GM19438 (cell line): ENCODE measurements around the gene RUFY1.
"Not testable (repeated sequence)": the region's sequence is repeated elsewhere in the genome, so short reads cannot be mapped to it uniquely, and the experiment has no call there.

Experiments used
- ATAC-seq: cut with Tn5 transposase; IDR thresholded peaks from one replicate; pipeline ENCODE4 v1.9.1; 2021; ENCODE audit warnings: low read depth; ENCODE audit not compliant: unreplicated experiment

Gene RUFY1

DNA sequence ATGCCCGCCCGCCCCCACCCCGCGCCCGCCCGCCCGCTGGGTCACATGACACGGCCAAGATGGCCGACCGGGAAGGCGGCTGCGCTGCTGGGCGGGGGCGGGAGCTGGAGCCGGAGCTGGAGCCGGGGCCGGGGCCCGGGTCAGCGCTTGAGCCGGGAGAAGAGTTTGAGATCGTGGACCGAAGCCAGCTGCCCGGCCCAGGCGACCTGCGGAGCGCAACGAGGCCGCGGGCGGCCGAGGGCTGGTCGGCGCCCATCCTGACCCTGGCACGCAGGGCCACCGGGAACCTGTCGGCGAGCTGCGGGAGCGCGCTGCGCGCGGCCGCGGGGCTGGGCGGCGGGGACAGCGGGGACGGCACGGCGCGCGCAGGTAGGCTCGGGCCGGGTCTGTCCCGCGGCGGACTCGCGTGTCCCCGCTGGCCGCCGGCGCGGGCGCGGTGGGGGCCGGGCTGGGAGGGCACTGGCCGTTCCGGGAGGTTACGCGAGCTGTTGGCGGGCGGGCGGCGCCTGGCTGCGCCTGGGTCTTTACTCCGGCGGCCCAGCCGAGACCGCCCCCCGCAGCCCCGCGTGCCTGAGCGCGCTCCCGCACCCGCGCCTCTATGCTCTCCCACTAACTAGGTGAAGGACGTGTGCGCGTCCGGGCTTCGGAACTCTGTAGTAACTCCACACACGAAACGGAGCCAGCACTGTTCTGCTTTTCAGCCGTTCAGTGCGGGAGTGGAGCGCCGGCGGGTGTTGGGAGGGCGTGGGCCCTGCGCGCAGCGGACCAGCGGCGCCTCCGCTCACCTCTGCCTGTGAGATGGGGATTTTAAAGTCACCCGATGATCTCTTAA lies at the start of gene RUFY1:
Gene RUFY1 (plus strand): TSS at position 44 of the 832 bp plus-strand sequence. CDS start 16 bp downstream, at position 60.
- ATAC-seq, result peak; percentile 80

DNA sequence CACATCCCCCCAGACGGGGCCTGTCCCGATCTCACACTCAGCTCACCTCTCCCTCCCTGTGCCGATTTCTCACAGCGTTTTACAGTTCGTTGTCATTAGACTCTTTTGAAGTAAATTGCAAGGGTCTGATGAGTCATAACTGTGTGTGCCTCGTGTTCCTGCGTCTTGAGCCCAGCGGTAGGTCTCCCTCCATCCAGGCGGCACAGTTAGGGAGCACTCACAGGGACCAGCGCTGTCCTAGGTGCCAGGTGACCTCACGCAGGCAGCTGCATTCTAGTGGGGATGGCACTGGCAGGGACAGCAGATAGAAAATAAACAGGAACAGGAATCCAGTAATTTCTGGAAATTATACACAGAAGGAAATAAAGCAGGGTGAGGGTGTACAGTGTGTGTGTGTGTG lies 48.4 kb upstream of the RUFY1 start:
- not testable (repeated sequence) for ATAC-seq

DNA sequence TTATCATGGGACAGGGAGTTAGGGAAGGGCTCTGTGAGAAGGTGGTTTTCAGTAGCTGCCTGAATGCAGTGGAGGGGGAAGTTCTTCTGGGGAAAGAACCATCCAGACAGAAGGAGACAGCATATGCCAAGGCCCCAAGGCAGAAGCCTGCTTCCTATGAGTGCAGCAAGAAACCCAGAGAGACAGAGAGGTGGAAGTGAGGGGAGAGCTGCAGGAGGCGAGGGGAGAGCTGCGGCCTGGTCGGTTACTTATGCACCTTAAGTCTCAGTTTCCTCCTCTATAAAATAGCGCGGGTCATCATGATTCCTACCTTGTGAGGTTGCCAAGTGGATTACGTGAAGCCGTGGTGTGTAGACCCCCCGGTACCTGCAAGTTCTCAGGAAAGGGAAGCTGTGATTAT lies 47.9 kb upstream of the RUFY1 start:
- ATAC-seq, result not testable (repeated sequence)

DNA sequence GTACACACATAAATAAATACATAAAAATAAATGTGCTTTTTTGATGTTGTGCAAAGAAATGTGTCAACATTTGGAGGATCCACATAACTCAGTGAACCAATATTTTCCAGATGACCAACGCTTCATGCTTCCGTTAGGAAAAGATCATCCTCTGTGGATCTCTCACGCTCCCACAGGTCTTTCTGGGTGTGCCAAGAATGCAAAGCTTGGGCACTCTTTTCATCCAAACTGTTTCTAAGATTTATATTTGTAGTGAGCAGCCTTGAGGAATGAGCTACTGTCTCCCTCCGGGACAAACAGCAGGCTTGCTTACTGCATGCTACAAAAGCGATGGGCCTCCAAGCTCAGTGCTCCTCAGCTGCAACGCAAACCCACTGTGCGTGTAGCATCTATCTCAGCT lies 46.2 kb upstream of the RUFY1 start:
- ATAC-seq, result no peak

GRCh38 chr5:179504600-179505396 lies 45.6 kb upstream of the RUFY1 start:
- ATAC-seq, result no peak

GRCh38 chr5:179505636-179506261 lies 44.6 kb upstream of the RUFY1 start:
- no peak for ATAC-seq

DNA sequence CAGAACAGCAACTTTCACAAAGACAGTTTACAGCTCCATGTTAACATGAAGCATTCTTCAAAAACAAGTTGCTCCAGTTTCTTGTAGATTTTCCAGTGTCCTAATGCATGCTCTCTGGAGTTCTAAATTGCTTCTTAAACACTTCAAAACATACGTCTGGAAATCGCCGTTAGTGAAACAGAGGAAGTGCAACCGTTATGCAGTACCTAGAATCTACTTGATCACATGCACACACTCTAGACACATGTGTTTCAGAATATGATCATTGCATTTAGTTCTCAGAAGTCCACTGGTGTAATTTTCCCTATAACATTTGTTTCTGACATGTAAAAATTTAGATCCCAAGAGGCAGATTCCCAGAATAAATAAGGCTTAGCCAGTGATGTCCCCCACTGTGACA lies 41.1 kb upstream of the RUFY1 start:
- ATAC-seq, result no peak

DNA sequence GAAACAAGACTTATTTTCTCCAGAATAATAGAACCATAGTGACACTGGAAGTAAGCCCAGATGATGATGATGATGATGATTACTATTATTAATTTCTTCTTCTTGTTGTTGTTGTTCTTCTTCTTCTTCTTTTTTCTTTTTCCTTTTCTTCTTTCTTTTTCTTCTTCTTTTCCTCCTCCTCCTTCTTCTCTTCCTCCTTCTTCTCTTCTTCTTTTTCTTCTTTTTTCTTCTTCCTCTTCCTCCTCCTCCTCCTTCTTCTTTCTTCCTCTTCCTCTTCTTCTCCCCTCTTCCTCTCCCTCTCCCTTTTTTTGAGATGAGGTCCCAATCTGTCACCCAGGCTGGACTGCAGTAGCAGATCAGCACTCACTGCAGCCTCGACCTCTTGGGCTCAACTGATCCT lies 40.5 kb upstream of the RUFY1 start:
- no peak for ATAC-seq

- no peak for ATAC-seq
Measured at GRCh38 chr5:179512452-179513000, 37.8 kb upstream of the RUFY1 start.

DNA sequence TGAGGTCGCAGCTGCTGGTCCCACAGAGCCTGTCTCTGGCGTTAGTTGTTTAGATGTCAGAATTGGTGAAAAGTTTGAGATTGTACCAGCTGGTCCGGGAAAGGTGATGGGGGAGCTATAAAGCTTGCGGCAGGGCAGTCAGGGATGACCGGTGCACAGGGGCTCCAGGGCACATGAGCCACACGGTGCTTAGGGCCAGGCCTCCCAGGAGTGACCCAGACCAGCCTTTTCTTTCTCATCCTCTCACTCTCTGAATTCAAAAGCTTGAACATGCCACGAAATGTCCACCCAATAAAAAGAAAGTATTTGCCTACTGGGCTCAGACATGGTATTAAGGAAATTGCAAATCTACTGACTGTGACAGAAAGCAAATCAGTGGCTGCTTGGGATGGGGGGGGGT lies 34.9 kb upstream of the RUFY1 start:
- not testable (repeated sequence) for ATAC-seq

- ATAC-seq, result no peak
Measured at GRCh38 chr5:179516221-179516620, 34.1 kb upstream of the RUFY1 start.

DNA sequence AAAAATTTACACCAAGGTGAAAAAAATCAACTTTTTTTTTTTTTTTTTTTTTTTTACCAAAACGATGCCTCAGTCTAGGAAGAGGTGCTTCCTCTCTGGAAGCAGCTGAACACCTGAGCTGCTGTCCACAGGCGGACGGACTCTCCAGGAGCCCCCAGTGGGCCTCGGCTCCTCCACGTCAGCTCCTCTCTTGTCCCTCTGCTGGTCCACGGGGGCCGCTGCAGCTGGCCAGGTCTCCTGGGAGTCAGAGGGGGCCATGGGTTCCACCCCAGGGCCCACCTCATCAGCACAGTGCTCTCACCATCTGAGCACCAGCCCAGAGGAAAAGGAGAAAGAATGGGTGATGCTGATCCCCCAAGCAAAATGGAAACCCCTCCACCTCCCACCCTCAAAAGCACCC lies 32.6 kb upstream of the RUFY1 start:
- ATAC-seq, result not testable (repeated sequence)

GRCh38 chr5:179518369-179518768 lies 32.0 kb upstream of the RUFY1 start:
- ATAC-seq, result not testable (repeated sequence)

DNA sequence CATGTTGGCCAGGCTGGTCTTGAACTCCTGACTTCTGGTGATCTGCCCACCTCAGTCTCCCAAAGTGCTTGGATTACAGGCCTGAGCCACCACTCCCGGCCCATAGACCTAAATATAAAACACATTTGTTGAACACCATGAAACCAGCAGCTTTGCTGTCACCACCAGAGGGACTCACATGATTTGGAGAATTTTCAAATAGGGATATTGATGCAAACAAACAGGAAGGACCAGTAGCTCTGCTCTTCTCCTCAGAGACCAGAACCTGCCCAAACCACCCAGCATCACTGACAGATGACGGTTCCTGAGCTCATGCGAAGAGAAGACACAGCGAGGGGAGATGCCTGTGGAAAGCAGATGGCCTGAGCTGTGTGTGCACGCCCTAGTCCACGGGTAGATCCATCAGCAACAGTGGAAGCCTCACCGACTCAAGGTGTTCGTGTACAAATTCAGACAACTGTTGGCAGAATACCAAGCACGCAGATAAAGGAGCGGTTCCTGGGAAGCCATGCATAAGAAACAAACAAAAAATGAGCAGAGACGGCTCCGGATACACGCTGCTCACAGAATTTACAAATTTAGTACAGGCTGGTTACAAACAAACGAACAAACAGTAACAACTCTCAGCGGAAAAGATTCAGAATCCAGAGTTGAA lies 30.8 kb upstream of the RUFY1 start:
- ATAC-seq, result not testable (repeated sequence)

GRCh38 chr5:179522107-179522506 lies 28.2 kb upstream of the RUFY1 start:
- not testable (repeated sequence) for ATAC-seq

GRCh38 chr5:179526978-179527377 lies 23.4 kb upstream of the RUFY1 start:
- no peak for ATAC-seq

DNA sequence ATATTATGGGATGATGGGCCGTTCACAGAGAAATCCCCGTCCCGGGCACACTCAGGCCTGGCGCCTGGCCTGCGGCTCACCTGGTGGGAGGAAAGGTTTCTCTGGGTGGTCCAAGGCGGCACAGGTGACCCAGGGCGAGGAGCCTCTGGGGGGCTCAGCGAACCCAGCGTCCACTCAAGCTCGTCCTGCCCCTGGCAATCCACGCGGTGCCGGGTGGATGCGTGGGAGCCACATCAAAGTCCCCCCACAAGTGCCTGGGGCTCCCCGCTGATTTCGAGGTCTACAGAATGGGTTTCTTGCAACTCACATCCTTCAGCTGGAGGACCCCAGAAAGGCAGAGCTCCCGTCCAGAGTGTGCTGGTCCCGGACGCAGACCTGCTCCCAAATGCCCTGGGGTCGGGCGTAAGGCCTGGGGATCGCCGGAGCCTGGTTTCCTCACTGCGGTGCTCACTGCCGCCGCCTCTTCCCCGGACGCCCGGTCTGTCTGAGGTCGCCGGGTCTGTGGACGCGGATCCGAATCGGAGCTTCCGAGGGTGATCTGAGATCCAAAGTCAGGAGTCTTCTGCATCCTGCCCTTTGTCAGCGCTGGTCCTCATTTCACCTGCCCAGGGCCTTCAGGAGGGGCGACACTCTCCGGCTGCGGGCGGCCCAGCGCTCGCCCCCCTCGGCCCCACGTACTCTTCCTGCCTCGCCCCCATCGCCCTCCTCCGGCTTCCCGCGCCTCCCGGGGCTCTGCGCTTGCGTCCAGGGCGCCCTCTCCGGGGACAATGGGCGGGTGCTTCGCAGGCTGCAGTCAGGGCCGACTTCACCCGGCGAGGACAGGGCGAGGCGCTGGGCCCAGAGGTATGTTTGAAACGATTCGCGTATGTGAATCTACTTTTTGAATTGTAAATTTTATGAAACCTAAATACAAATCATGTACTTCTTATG lies 20.0 kb upstream of the RUFY1 start:
- ATAC-seq, result peak; percentile 72

- no peak for ATAC-seq
Measured at GRCh38 chr5:179533024-179533423, 17.3 kb upstream of the RUFY1 start.

DNA sequence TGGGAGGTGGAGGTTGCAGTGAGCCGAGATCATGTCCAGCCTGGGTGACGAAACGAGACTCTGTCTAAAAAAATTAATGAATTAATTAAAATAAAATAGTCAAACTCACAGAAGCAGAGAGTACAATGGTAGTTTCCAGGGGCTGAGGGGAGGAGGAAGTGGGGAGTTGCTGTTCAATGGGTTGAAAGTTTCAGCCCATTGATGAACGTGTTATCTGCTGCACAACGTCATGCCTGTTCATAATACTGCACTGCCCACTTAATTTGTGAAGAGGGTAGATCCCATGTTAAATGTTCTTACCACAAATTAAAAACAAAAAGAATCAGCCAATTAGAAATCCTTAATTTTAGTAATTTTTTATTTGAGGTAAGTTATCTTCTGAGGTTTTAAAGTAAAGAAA lies 16.4 kb upstream of the RUFY1 start:
- ATAC-seq, result no peak
